ENCODE results near the gene ZNF521.

- TF ChIP-seq CTCF (IDR thresholded peaks at IDR 0.05; ENCODE audit: low read depth, low read length, missing input control) (no peak), ZBTB33 (IDR thresholded peaks at IDR 0.05) (no peak), TAF1 (conservative IDR thresholded peaks at IDR 0.05) (no peak), YY1 (IDR thresholded peaks at IDR 0.05) (no peak), EGR1 (IDR thresholded peaks at IDR 0.05; ENCODE audit: low read depth in 2 of 2) (no peak)
Measured at GRCh38 chr18:25164211-25164847, 187.6 kb downstream of the ZNF521 start.
